ENCODE results near the gene BTLA. TPM values are rescaled to one million over a fixed set of nuclear protein-coding genes. Genes with fewer than 3 reads are reported as not detected.

The BTLA gene
- total and polyA plus RNA-seq, 11 donors: 0.20 to 0.80 (median 0.29) TPM; not detected in 8

DNA sequence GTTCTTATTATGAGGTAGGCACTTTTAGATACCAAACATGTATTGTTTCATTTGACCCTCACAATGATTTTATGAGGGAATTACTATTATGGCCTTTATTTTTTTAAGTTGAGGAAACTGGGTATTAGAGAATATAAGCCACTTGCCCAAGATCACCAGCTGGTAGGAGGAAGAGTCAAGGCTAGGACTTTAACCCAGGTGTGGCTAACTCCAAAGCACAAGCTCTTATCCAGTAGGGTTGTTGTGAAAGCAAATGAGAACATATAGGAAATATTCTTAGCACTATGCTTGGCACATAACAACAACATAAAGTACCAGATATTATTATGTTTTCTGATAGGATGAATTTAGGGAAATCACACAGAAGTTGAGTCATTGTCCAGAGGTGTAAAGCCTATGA lies 7.9 kb downstream of the BTLA start:
- Histone ChIP-seq H3K4me1 (no peaks in the 10 kb centered on the region), H3K27ac (no peak overlapping the region), H3K27me3 (no peaks in the 10 kb centered on the region), H3K4me3 (no peak overlapping the region), H3K9me3 (peaks cover 0 to 7% (median 0%) of the 10 kb centered on the region in 12 donors), H3K36me3 (no peaks in the 10 kb centered on the region)
- intact Hi-C loops (cut with DNase I): no loop called here
- no peak for TF ChIP-seq POLR2A (IDR thresholded peaks at IDR 0.05)
- TF ChIP-seq CTCF (IDR thresholded peaks at IDR 0.05): no peak
- ATAC-seq: no peak
- no peak for DNase-seq

- H3K27ac ChIP-seq: no peak overlapping the region
- H3K36me3 ChIP-seq: no peaks in the 10 kb centered on the region
- H3K4me3 ChIP-seq: no peak overlapping the region
- DNase-seq (no peak), ATAC-seq (no peak)
- intact Hi-C loops (cut with DNase I): no loop called here
- no peaks in the 10 kb centered on the region for H3K27me3 ChIP-seq
- TF ChIP-seq POLR2A (IDR thresholded peaks at IDR 0.05) (no peak), CTCF (IDR thresholded peaks at IDR 0.05) (no peak)
- no peaks in the 10 kb centered on the region for H3K4me1 ChIP-seq
- WGBS, 4 donors: 82 to 84% (median 83%) methylated on average over 4 of the region's 4 CpGs
- peaks cover 0 to 7% (median 0%) of the 10 kb centered on the region in 12 donors for H3K9me3 ChIP-seq
Observed at GRCh38 chr3:112489674-112490479, 9.4 kb downstream of the BTLA start.

DNA sequence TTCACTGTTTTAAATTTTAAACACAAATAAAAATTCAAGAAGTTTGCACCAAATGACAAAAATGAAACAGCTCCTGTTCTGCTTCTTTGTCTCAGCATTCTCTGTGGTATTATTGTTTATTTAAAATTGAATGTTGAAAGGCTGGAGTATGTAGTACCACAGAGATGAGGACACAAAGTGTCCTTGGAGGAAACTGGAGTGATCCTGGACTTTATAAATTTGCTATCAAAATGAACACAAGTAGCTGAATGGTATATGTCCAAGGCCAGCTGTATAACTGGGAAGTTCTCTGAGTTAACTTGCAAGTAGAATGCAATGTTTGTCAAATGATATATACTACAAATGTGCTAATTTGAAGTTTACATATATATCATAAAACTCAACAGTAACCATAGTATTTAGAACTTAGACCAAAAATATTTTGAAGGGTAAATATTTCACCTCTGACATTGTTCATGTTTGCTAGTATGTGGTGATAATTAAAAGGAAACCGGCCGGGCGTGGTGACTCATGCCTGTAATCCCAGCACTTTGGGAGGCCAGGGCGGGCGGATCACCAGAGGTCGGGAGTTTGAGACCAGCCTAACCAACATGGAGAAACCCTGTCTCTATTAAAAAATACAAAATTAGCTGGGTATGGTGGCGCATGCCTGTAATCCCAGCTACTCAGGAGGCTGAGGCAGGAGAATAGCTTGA lies 12.3 kb downstream of the BTLA start:
- peaks cover 0 to 8% (median 0%) of the 10 kb centered on the region in 12 donors for H3K4me1 ChIP-seq
- no peak overlapping the region for H3K4me3 ChIP-seq
- H3K27ac ChIP-seq: no peak overlapping the region
- H3K9me3 ChIP-seq: no peaks in the 10 kb centered on the region
- no peak for TF ChIP-seq CTCF (IDR thresholded peaks at IDR 0.05)
- TF ChIP-seq POLR2A (IDR thresholded peaks at IDR 0.05): no peak
- intact Hi-C loops (cut with DNase I): no loop called here
- DNase-seq (no peak), ATAC-seq (no peak)
- H3K27me3 ChIP-seq: no peaks in the 10 kb centered on the region
- no peaks in the 10 kb centered on the region for H3K36me3 ChIP-seq
- WGBS, 4 donors: 90 to 95% (median 93%) methylated on average over 7 of the region's 7 CpGs

DNA sequence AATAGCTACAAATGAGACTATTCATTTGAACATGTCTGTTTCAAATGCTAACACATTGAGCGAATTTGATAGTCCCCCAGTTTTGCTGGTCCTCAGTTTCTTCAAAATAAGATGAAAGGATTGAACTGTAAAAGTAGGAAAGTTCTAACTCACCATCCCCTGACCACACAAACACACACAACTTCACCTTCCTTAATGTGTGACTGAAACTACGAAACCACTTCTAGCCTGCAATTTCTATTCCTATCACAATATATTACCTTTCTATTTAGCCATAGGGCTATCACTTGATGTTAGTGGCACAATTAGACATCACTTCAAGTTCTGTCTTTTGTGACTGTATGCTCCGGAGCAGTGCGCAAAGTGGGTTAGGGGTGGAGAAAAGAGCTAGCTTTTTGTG lies 14.9 kb downstream of the BTLA start:
- Histone ChIP-seq H3K4me3 (no peak overlapping the region), H3K36me3 (no peaks in the 10 kb centered on the region), H3K9me3 (no peaks in the 10 kb centered on the region), H3K27ac (no peak overlapping the region), H3K4me1 (peaks cover 0 to 8% (median 0%) of the 10 kb centered on the region in 12 donors), H3K27me3 (no peaks in the 10 kb centered on the region)
- DNase-seq (no peak), ATAC-seq (no peak)
- intact Hi-C loops (cut with DNase I): no loop called here
- WGBS, 4 donors: 94 to 96% (median 96%) methylated on average over 4 of the region's 4 CpGs
- TF ChIP-seq POLR2A (IDR thresholded peaks at IDR 0.05) (no peak), CTCF (IDR thresholded peaks at IDR 0.05) (no peak)
